Heart left ventricle (tissue), 16 donors: ENCODE data around the gene FKBP2. TPM values are rescaled to one million over a fixed set of nuclear protein-coding genes. Genes with fewer than 3 reads are reported as not detected.

Experiments
- ATAC-seq, 4 donors: fragments of 200-7000 bp; cut with Tn5 transposase; one replicate each; pipeline ENCODE4 v1.9.1; 2020 to 2022; ENCODE audit warnings: moderate library complexity in 4 of 4, mild to moderate bottlenecking in 3 of 4, moderate number of reproducible peaks in 1 of 4
- DNase-seq, 5 donors: peaks; one replicate each; pipeline ENCODE4 v3.0.0-alpha.2; 2020
- H3K27ac ChIP-seq, 12 donors: fragments of 200-600 bp; sonication (generic) in 4 of 12; one replicate each; pipeline versions ENCODE4 v1.5.0 to v1.8.0; 2016 to 2022; ENCODE audit warnings: mild to moderate bottlenecking in 2 of 12
- H3K27me3 ChIP-seq, 9 donors: fragments of 200-600 bp; sonication (generic) in 2 of 9; one replicate each; pipeline versions ENCODE4 v1.5.1 to v1.8.0; 2016 to 2022; ENCODE audit warnings: mild to moderate bottlenecking in 3 of 9
- H3K36me3 ChIP-seq, 9 donors: fragments of 200-600 bp; sonication (generic) in 2 of 9; one replicate each; pipeline versions ENCODE4 v1.5.0 to v1.8.0; 2018 to 2022; ENCODE audit warnings: mild to moderate bottlenecking in 2 of 9
- H3K4me1 ChIP-seq, 12 donors: fragments of 200-600 bp; sonication (generic) in 4 of 12; one replicate each; pipeline versions ENCODE4 v1.5.0 to v1.8.0; 2016 to 2022; ENCODE audit warnings: mild to moderate bottlenecking in 3 of 12
- H3K4me3 ChIP-seq, 12 donors: fragments of 200-600 bp; sonication (generic) in 4 of 12; one replicate each; pipeline versions ENCODE4 v1.5.0 to v1.8.0; 2017 to 2022; ENCODE audit warnings: mild to moderate bottlenecking in 9 of 12, moderate library complexity in 4 of 12
- H3K9me3 ChIP-seq, 12 donors: fragments of 200-600 bp; sonication (generic) in 4 of 12; one replicate each; pipeline versions ENCODE4 v1.5.0 to v1.8.0; 2016 to 2022; ENCODE audit warnings: mild to moderate bottlenecking in 1 of 12
- CTCF ChIP-seq, 12 donors: fragments of 200-600 bp; sonication (generic) in 4 of 12; IDR thresholded peaks; one replicate each; pipeline versions ENCODE4 v1.5.0 to v1.8.0; 2018 to 2022; ENCODE audit warnings: antibody characterized with exemption in 12 of 12, mild to moderate bottlenecking in 5 of 12
- POLR2A ChIP-seq, 2 donors: fragments of 450-650 bp; IDR thresholded peaks; one replicate each; pipeline ENCODE4 v1.6.1; 2017; ENCODE audit warnings: antibody characterized with exemption in 2 of 2, mild to moderate bottlenecking in 2 of 2, moderate library complexity in 2 of 2
- WGBS, 4 donors: extraction: QIAGEN DNeasy Blood & Tissue Kit in 2 of 4; methylation state at CpG; one replicate each; pipeline versions ENCODE4 v1.1.5 to v1.1.7; 2013 to 2018; 5-methylcytosine and 5-hydroxymethylcytosine counted together
- intact Hi-C, 10 donors: fragments of 100-400 bp; cut with DNase I; formaldehyde crosslinking; loops; one replicate each; pipeline versions ENCODE4 v1.11.1 to v1.14.2; 2022
- polyA plus RNA-seq, 2 donors: library from polyadenylated mRNA; stranded (reverse); fragments of 200-250 nt; gene quantifications; one replicate each; pipeline ENCODE4 v1.2.3, GENCODE V29; 2013
- total RNA-seq, 9 donors: library from RNA; depleted of rRNA in 2 of 9; stranded (reverse); fragments of >200 nt in 2 of 9; fragmentation: NEBNext Ultra II Directional in 3 of 9; extraction: Animal tissue kit (Norgen Biotek cat#: 25700) in 3 of 9; gene quantifications; one replicate each; pipeline versions ENCODE4 v1.1.0 to v1.2.4, GENCODE V29; 2016 to 2023
- donor health status: ischemic (EF 13 %, LVEDD 7.1; RV severe dilation, severe dysfunction).
- donor health status: healthy with polysubstance abuse.
- donor health status: DM: no; HTN: yes; CAD: no.
- donor health status: DM: no; HTN: no; CAD: no.
- donor health status: ischemic (EF 25% LVEDD 6.9; RV normal size, moderate dysfunction).
- donor health status: ischemic (EF 25% LVEDD 5.7; RV mildly dilated, moderate dysfunction).
- donor health status: healthy.
- donor health status: DM: yes; HTN: yes; CAD: no.
- donor health status: ischemic (EF 35%, LVEDD 5.7; RV mildly dilated, moderate dysfunction).
- donor health status: nonischemic (EF 11% LVEDD 7.7; RV severe dilation, severe dysfunction).
- donor health status: DM: yes; HTN: yes; CAD: no.
- donor health status: PGD.
- donor health status: ischemic (EF 29% LVEDD 5.4; RV normal size, mild dysfunction).
- donor health status: nonischemic (EF 23%, LVEDD 6.1; RV moderate dilation, normal function).

Gene FKBP2
- total and polyA plus RNA-seq, 11 donors, result 35.0 to 250 (median 52.9) TPM

- DNase-seq, result no peak
- Histone ChIP-seq H3K36me3 (peaks cover 0 to 62% (median 50%) of the 10 kb centered on the region in 9 donors), H3K4me3 (no peak overlapping the region), H3K9me3 (no peaks in the 10 kb centered on the region), H3K4me1 (peaks cover 5 to 38% (median 25%) of the 10 kb centered on the region in 12 donors), H3K27me3 (no peaks in the 10 kb centered on the region), H3K27ac (no peak overlapping the region)
- no peak for TF ChIP-seq POLR2A (IDR thresholded peaks at IDR 0.05)
- no peak for TF ChIP-seq CTCF (IDR thresholded peaks at IDR 0.05)
- 90 to 94% (median 91%) methylated on average over 32 to 35 of the region's 35 CpGs for WGBS, 4 donors
- intact Hi-C loops, result loop anchor here in 2 of 10 donors (5.0 to 10.0 kb wide), 2 partner anchors 42 to 49 kb away; partner anchors contain the start of genes CATSPERZ (in 1 of the 2) and ESRRA (in 1 of the 2)
- no peak for ATAC-seq
Measured at GRCh38 chr11:64255135-64256128, 14.5 kb downstream of the FKBP2 start.

GRCh38 chr11:64256300-64256699, 15.4 kb downstream of the FKBP2 start:
- H3K27me3 ChIP-seq, result no peaks in the 10 kb centered on the region
- H3K4me1 ChIP-seq, result peaks cover 0 to 30% (median 19%) of the 10 kb centered on the region in 12 donors
- WGBS, 4 donors, result 86 to 89% (median 86%) methylated on average over 14 to 15 of the region's 15 CpGs
- DNase-seq, result no peak
- H3K36me3 ChIP-seq, result peaks cover 0 to 70% (median 53%) of the 10 kb centered on the region in 9 donors
- no peak for TF ChIP-seq CTCF (IDR thresholded peaks at IDR 0.05)
- TF ChIP-seq POLR2A (IDR thresholded peaks at IDR 0.05), result no peak
- no peak for ATAC-seq
- no peak overlapping the region for H3K4me3 ChIP-seq
- H3K27ac ChIP-seq, result no peak overlapping the region
- intact Hi-C loops, result loop anchor here in 2 of 10 donors (5.0 to 10.0 kb wide), 2 partner anchors 41 to 49 kb away; partner anchors contain the start of genes CATSPERZ (in 1 of the 2) and ESRRA (in 1 of the 2)
- H3K9me3 ChIP-seq, result no peaks in the 10 kb centered on the region

GRCh38 chr11:64258356-64258755, 17.5 kb downstream of the FKBP2 start:
- H3K27ac ChIP-seq, result no peak overlapping the region
- H3K27me3 ChIP-seq, result no peaks in the 10 kb centered on the region
- no peak for TF ChIP-seq POLR2A (IDR thresholded peaks at IDR 0.05)
- no peak for TF ChIP-seq CTCF (IDR thresholded peaks at IDR 0.05)
- peaks cover 0 to 11% (median 5%) of the 10 kb centered on the region in 12 donors for H3K4me1 ChIP-seq
- intact Hi-C loops, result loop anchor here in 2 of 10 donors (5.0 to 10.0 kb wide), 2 partner anchors 39 to 46 kb away; partner anchors contain the start of genes CATSPERZ (in 1 of the 2) and ESRRA (in 1 of the 2)
- no peak for DNase-seq
- WGBS, 4 donors, result 91 to 94% (median 92%) methylated on average over 21 to 24 of the region's 24 CpGs
- H3K9me3 ChIP-seq, result no peaks in the 10 kb centered on the region
- no peak overlapping the region for H3K4me3 ChIP-seq
- no peak for ATAC-seq
- peaks cover 0 to 91% (median 74%) of the 10 kb centered on the region in 9 donors for H3K36me3 ChIP-seq
